Endothelial cell of umbilical vein (primary cell): ENCODE measurements around the gene ALOX5. TPM values are rescaled to one million over a fixed set of nuclear protein-coding genes. Genes with fewer than 3 reads are reported as not detected.

ENCODE experiments used
- BruUV-seq: library from RNA; stranded (reverse); fragments of 400-500 nt; replicated peaks from 2 replicates; lab custom pipeline; 2021; lab: Mats Ljungman, UMichigan
- CTCF ChIA-PET: fragments of 300-600, 350-600 bp; sonication (Branson Sonifier 250); formaldehyde crosslinking; loops from one replicate; lab custom pipeline; 2021; ENCODE audit warnings: antibody characterized with exemption, inconsistent platforms; lab: Charles Lee
- POLR2A ChIA-PET: fragments of 300-600, 350-600 bp; sonication (Branson Sonifier 250); formaldehyde crosslinking; loops from one replicate; lab custom pipeline; 2021; ENCODE audit warnings: antibody characterized with exemption, inconsistent platforms; lab: Charles Lee
- DNase-seq: peaks from one replicate; pipeline ENCODE4 v3.0.0-alpha.2; 2011; ENCODE audit warnings: low read depth, low spot score
- FAIRE-seq: peaks from 2 replicates; lab custom pipeline; 2011; peaks lifted over from hg19 to GRCh38; lab: Jason Lieb, UNC
- H2AFZ ChIP-seq: 2 replicates; pipeline ENCODE4 v1.6.0; 2012; ENCODE audit warnings: low read depth, low read length, control low read depth, inconsistent platforms
- H3K27ac ChIP-seq: 2 replicates; pipeline ENCODE4 v1.5.1; 2011; ENCODE audit warnings: low read depth, mild to moderate bottlenecking, control low read depth, low read length, moderate library complexity; ENCODE audit not compliant: insufficient read depth
- H3K27me3 ChIP-seq, 2 experiments: 2 replicates each; pipeline versions ENCODE4 v1.6.0 to v1.6.1; 2011; ENCODE audit warnings: low read length in 2 of 2, mixed read lengths in 1 of 2; ENCODE audit not compliant: control insufficient read depth in 2 of 2, insufficient read depth in 2 of 2
- H3K36me3 ChIP-seq, 2 experiments: 2 replicates in 1 of 2; 3 replicates in 1 of 2; pipeline ENCODE4 v1.5.1; 2011; ENCODE audit warnings: low read length in 2 of 2, mild to moderate bottlenecking in 1 of 2, moderate library complexity in 1 of 2; ENCODE audit not compliant: control insufficient read depth in 2 of 2, insufficient read depth in 2 of 2; ENCODE audit errors: extremely low read depth in 1 of 2
- H3K4me1 ChIP-seq: 3 replicates; pipeline ENCODE4 v1.5.1; 2011; ENCODE audit warnings: mild to moderate bottlenecking, low read length; ENCODE audit not compliant: control insufficient read depth, insufficient read depth; ENCODE audit errors: extremely low read depth
- H3K4me2 ChIP-seq: 2 replicates; pipeline ENCODE4 v1.6.1; 2011; ENCODE audit warnings: low read length, control low read depth, mixed read lengths; ENCODE audit not compliant: insufficient read depth
- H3K4me3 ChIP-seq, 3 experiments: fragments of 200-600 bp in 1 of 3; sonication (generic), shearing (Covaris generic) in 1 of 3; replicated peaks in 1 of 3; 2 replicates each; pipeline ENCODE4 v1.5.1; 2011 to 2016; ENCODE audit warnings: control low read depth in 3 of 3, low read length in 3 of 3, mild to moderate bottlenecking in 2 of 3, inconsistent platforms in 1 of 3, low read depth in 1 of 3, moderate library complexity in 1 of 3; ENCODE audit not compliant: insufficient read depth in 1 of 3
- H3K79me2 ChIP-seq: 2 replicates; pipeline ENCODE4 v1.6.0; 2012; ENCODE audit warnings: low read length, inconsistent platforms; ENCODE audit not compliant: control insufficient read depth, insufficient read depth
- H3K9ac ChIP-seq: replicated peaks from 2 replicates; pipeline ENCODE3; 2011; ENCODE audit warnings: low read length, control low read depth; ENCODE audit not compliant: insufficient read depth; ENCODE audit errors: extremely low read depth
- H3K9me1 ChIP-seq: replicated peaks from 3 replicates; pipeline ENCODE4 v1.6.0; 2011; ENCODE audit warnings: mild to moderate bottlenecking, low read length; ENCODE audit not compliant: control insufficient read depth, insufficient read depth; ENCODE audit errors: extremely low read depth
- H3K9me3 ChIP-seq: replicated peaks from 2 replicates; pipeline ENCODE4 v1.5.1; 2012; ENCODE audit warnings: low read length, inconsistent platforms; ENCODE audit not compliant: control insufficient read depth, insufficient read depth
- H4K20me1 ChIP-seq: replicated peaks from 2 replicates; pipeline ENCODE3; 2011; ENCODE audit warnings: mild to moderate bottlenecking, low read length; ENCODE audit not compliant: control insufficient read depth, insufficient read depth; ENCODE audit errors: extremely low read depth
- CTCF ChIP-seq, 2 donors: IDR thresholded peaks; 1 replicate in 1 of 2; 2 replicates in 1 of 2; pipeline ENCODE4 v1.5.1; 2011; ENCODE audit warnings: low read length in 2 of 2, mild to moderate bottlenecking in 2 of 2, moderate library complexity in 2 of 2, control low read depth in 1 of 2, inconsistent platforms in 1 of 2, low read depth in 1 of 2; ENCODE audit not compliant: insufficient read depth in 1 of 2; ENCODE audit errors: extremely low read depth in 1 of 2
- EZH2 ChIP-seq: IDR thresholded peaks from 2 replicates; pipeline ENCODE4 v1.6.1; 2012; ENCODE audit warnings: borderline replicate concordance, low read depth, mild to moderate bottlenecking, moderate library complexity, low read length, inconsistent platforms; ENCODE audit not compliant: severe bottlenecking
- FOS ChIP-seq: IDR thresholded peaks from 2 replicates; pipeline ENCODE4 v1.6.1; 2011; ENCODE audit warnings: mild to moderate bottlenecking, low read length, moderate library complexity, borderline replicate concordance; ENCODE audit not compliant: insufficient read depth
- GATA2 ChIP-seq: IDR thresholded peaks from 2 replicates; pipeline ENCODE4 v1.7.0; 2011; ENCODE audit warnings: low read depth, mild to moderate bottlenecking, moderate library complexity, mixed read lengths, low read length; ENCODE audit not compliant: insufficient read length, insufficient read depth
- JUN ChIP-seq: IDR thresholded peaks from 2 replicates; pipeline ENCODE4 v1.6.1; 2011; ENCODE audit warnings: borderline replicate concordance, low read depth; ENCODE audit not compliant: insufficient read length, insufficient read depth
- MYC ChIP-seq: IDR thresholded peaks from one replicate; pipeline ENCODE4 v1.6.1; 2011; ENCODE audit warnings: mild to moderate bottlenecking, low read depth, low read length
- POLR2A ChIP-seq: IDR thresholded peaks from 2 replicates; pipeline ENCODE4 v1.6.1; 2012; ENCODE audit warnings: low read depth, mild to moderate bottlenecking, control low read depth, low read length
- POLR2AphosphoS5 ChIP-seq: IDR thresholded peaks from 2 replicates; pipeline ENCODE4 v1.6.1; 2012; ENCODE audit warnings: low read depth, mild to moderate bottlenecking, control low read depth, low read length, moderate library complexity; ENCODE audit not compliant: insufficient read depth
- dilution Hi-C: fragments of 300-500 bp; cut with MboI; formaldehyde crosslinking; loops from one replicate; pipeline ENCODE4 v1.15.0; 2019; ENCODE audit warnings: low sequenced_read_pairs; ENCODE audit not compliant: extremely low pct_ligation_motif_present
- intact Hi-C: fragments of 100-400 bp; cut with micrococcal nuclease; formaldehyde crosslinking; loops from one replicate; pipeline ENCODE4 v1.10.0; 2022
- polyA plus RNA-seq, 4 experiments: library from polyadenylated mRNA; depleted of rRNA in 3 of 4; stranded (reverse) in 3 of 4; unstranded in 1 of 4; fragments of >200 nt; gene quantifications; 2 replicates each; pipeline versions ENCODE4 v1.2.1 to v1.2.3, GENCODE V29; 2011 to 2012; ENCODE audit warnings: missing spikeins in 1 of 4
- total RNA-seq: library from RNA; stranded (reverse); gene quantifications from 2 replicates; pipeline ENCODE4 v1.2.3, GENCODE V29; 2021
- TF ChIP-seq, protein P1 (sequence below): IDR thresholded peaks from 2 replicates; pipeline ENCODE4 v1.6.1; 2011; ENCODE audit not compliant: insufficient read depth, insufficient read length

Gene ALOX5
- total and polyA plus RNA-seq, 2 donors (not counting 3 experiments of a cell fraction or from before 2014, with no cell fraction given), result 0.04 TPM; not detected in 1

GRCh38 chr10:45446858-45447257, 72.8 kb downstream of the ALOX5 start:
- no peaks in the 10 kb centered on the region for H3K36me3 ChIP-seq
- H3K9me1 ChIP-seq, result no peaks in the 10 kb centered on the region
- no peaks in the 10 kb centered on the region for H3K79me2 ChIP-seq
- no peaks in the 10 kb centered on the region for H4K20me1 ChIP-seq
- intact Hi-C loops, result no loop called here
- H3K9me3 ChIP-seq, result no peaks in the 10 kb centered on the region
- ChIA-PET CTCF (interaction anchor here (0.6 to 1.2 kb wide), 4 partner anchors 11 to 212 kb away, joined by 3 to 4 read pairs (median 3); no protein-coding TSS in a partner anchor), POLR2A (no interaction called here)
- H3K27me3 ChIP-seq, result no peaks in the 10 kb centered on the region
- BruUV-seq, result no TSS peak
- FAIRE-seq (no peak), DNase-seq (no peak)
- H3K4me3 ChIP-seq, result no peak overlapping the region
- no peak for TF ChIP-seq EZH2
- TF ChIP-seq, protein P1, sequence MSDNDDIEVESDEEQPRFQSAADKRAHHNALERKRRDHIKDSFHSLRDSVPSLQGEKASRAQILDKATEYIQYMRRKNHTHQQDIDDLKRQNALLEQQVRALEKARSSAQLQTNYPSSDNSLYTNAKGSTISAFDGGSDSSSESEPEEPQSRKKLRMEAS, result no peak
- no peak for TF ChIP-seq CTCF (IDR thresholded peaks at IDR 0.05; ENCODE audit: extremely low read depth in 1 of 2, insufficient read depth in 1 of 2, low read depth in 1 of 2, low read length in 2 of 2)
- no peak for TF ChIP-seq GATA2
- no peak for TF ChIP-seq POLR2AphosphoS5
- TF ChIP-seq FOS, result no peak
- no peak for TF ChIP-seq MYC
- no peak for TF ChIP-seq JUN
- TF ChIP-seq POLR2A, result no peak
- no peak overlapping the region for H3K27ac ChIP-seq
- dilution Hi-C loops, result no loop called here
- no peak overlapping the region for H3K4me2 ChIP-seq
- no peaks in the 10 kb centered on the region for H3K4me1 ChIP-seq
- no peak overlapping the region for H2AFZ ChIP-seq
- no peak overlapping the region for H3K9ac ChIP-seq
